GM18517 (cell line): Measurements from ENCODE around the gene KRTAP5-11.
"Not testable (repeated sequence)": the region's sequence is repeated elsewhere in the genome, so short reads cannot be mapped to it uniquely, and the experiment has no call there.

Source experiments
- ATAC-seq: cut with Tn5 transposase; IDR thresholded peaks from one replicate; pipeline ENCODE4 v1.9.1; 2021; ENCODE audit warnings: mild to moderate bottlenecking, moderate library complexity; ENCODE audit not compliant: unreplicated experiment

The KRTAP5-11 gene

GRCh38 chr11:71557257-71557656, 25.4 kb downstream of the KRTAP5-11 start:
- no peak for ATAC-seq

GRCh38 chr11:71556018-71556417, 26.7 kb downstream of the KRTAP5-11 start:
- no peak for ATAC-seq

GRCh38 chr11:71555508-71555907, 27.2 kb downstream of the KRTAP5-11 start:
- ATAC-seq, result no peak

- ATAC-seq, result no peak
These were observed 27.7 kb downstream of the KRTAP5-11 start for GRCh38 chr11:71554996-71555395.

GRCh38 chr11:71551711-71552110, 31.0 kb downstream of the KRTAP5-11 start:
- no peak for ATAC-seq

- no peak for ATAC-seq
These were observed 33.9 kb downstream of the KRTAP5-11 start for GRCh38 chr11:71548716-71549151.

- no peak for ATAC-seq
These were observed 34.6 kb downstream of the KRTAP5-11 start, which contains the start of gene KRTAP5-9 for GRCh38 chr11:71548120-71548519. KRTAP5-9 (plus strand) TSS chr11:71548420; CDS start chr11:71548658, 238 bp downstream.

GRCh38 chr11:71545405-71545966, 37.2 kb downstream of the KRTAP5-11 start:
- ATAC-seq, result no peak

GRCh38 chr11:71544525-71545214, 38.0 kb downstream of the KRTAP5-11 start:
- ATAC-seq, result no peak

GRCh38 chr11:71543866-71544265, 38.8 kb downstream of the KRTAP5-11 start:
- ATAC-seq, result no peak

- ATAC-seq, result no peak
These were observed 39.5 kb downstream of the KRTAP5-11 start for GRCh38 chr11:71542879-71543777.

GRCh38 chr11:71542382-71542781, 40.3 kb downstream of the KRTAP5-11 start:
- no peak for ATAC-seq

GRCh38 chr11:71540521-71541304, 42.0 kb downstream of the KRTAP5-11 start:
- ATAC-seq, result not testable (repeated sequence)

- ATAC-seq, result not testable (repeated sequence)
These were observed 42.7 kb downstream of the KRTAP5-11 start for GRCh38 chr11:71539971-71540370.

- ATAC-seq, result no peak
These were observed 43.7 kb downstream of the KRTAP5-11 start for GRCh38 chr11:71539017-71539416.

GRCh38 chr11:71538666-71538990, 44.0 kb downstream of the KRTAP5-11 start:
- ATAC-seq, result no peak

- not testable (repeated sequence) for ATAC-seq
These were observed 44.6 kb downstream of the KRTAP5-11 start, which contains the start of gene KRTAP5-8 for GRCh38 chr11:71537977-71538665. KRTAP5-8 (plus strand) TSS chr11:71538025; CDS start chr11:71538056, 31 bp downstream.

- ATAC-seq, result no peak
These were observed 45.1 kb downstream of the KRTAP5-11 start for GRCh38 chr11:71537537-71537936.

GRCh38 chr11:71535825-71536224, 46.9 kb downstream of the KRTAP5-11 start:
- no peak for ATAC-seq
